ENCODE measurements around the gene PPME1. TPM values are rescaled to one million over a fixed set of nuclear protein-coding genes. Genes with fewer than 3 reads are reported as not detected.

Gene PPME1
- total and polyA plus RNA-seq, 2 of the 4 experiments (the other 2 are of a cell fraction): 42.3 to 89.5 TPM

DNA sequence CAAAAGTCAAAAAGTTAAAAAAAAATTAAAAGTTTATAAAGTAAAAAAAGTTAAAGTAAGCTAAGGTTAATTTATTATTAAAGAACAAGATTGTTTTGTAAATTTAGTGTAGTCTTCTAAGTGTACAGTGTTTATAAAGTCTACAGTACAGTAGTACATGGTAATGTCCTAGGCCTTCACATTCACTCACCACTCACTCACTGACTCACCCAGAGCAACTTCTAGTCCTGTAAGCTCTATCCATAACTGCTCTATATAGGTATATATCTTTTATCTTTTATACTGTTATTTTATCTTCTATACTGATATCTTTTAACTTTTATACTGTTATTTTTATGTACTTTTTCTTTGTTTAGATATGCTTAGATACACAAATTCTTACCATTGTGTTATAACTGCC is 11.4 kb upstream of the PPME1 start:
- H3K9me1 ChIP-seq (ENCODE audit: insufficient read depth, low read length): peaks cover 10% of the 10 kb centered on the region
- H3K4me1 ChIP-seq (ENCODE audit: control insufficient read depth, insufficient read depth, low read length): peaks cover 3% of the 10 kb centered on the region
- ATAC-seq (ENCODE audit: low read depth) (peak; percentile 76), DNase-seq (peak; percentile 29)
- no peak for TF ChIP-seq MAFK (IDR thresholded peaks at IDR 0.05; ENCODE audit: low read depth, low read length)
- no peak for TF ChIP-seq MXI1 (IDR thresholded peaks at IDR 0.05; ENCODE audit: borderline replicate concordance, low read depth, low read length)
- TF ChIP-seq BHLHE40 (IDR thresholded peaks at IDR 0.05; ENCODE audit: low read depth, low read length): no peak
- TF ChIP-seq, protein P1, sequence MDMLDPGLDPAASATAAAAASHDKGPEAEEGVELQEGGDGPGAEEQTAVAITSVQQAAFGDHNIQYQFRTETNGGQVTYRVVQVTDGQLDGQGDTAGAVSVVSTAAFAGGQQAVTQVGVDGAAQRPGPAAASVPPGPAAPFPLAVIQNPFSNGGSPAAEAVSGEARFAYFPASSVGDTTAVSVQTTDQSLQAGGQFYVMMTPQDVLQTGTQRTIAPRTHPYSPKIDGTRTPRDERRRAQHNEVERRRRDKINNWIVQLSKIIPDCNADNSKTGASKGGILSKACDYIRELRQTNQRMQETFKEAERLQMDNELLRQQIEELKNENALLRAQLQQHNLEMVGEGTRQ (IDR thresholded peaks at IDR 0.05; ENCODE audit: low read depth, low read length): no peak
- TF ChIP-seq FOS (IDR thresholded peaks at IDR 0.05; ENCODE audit: low read depth, low read length): no peak
- no peak for TF ChIP-seq SMC3 (IDR thresholded peaks at IDR 0.05; ENCODE audit: low read depth, low read length)
- TF ChIP-seq RCOR1 (IDR thresholded peaks at IDR 0.05; ENCODE audit: insufficient replicate concordance, low read length): no peak
- no peak for TF ChIP-seq RFX5 (IDR thresholded peaks at IDR 0.05; ENCODE audit: low read depth, low read length)
- no peak for TF ChIP-seq CEBPB (IDR thresholded peaks at IDR 0.05; ENCODE audit: low read depth, low read length)
- no peak for TF ChIP-seq NFE2L2 (IDR thresholded peaks at IDR 0.05; ENCODE audit: low read depth, low read length)
- no peak for TF ChIP-seq MAZ (IDR thresholded peaks at IDR 0.05; ENCODE audit: borderline replicate concordance, low read depth, low read length)
- TF ChIP-seq RAD21 (IDR thresholded peaks at IDR 0.05; ENCODE audit: low read length): no peak
- TF ChIP-seq, protein P2, sequence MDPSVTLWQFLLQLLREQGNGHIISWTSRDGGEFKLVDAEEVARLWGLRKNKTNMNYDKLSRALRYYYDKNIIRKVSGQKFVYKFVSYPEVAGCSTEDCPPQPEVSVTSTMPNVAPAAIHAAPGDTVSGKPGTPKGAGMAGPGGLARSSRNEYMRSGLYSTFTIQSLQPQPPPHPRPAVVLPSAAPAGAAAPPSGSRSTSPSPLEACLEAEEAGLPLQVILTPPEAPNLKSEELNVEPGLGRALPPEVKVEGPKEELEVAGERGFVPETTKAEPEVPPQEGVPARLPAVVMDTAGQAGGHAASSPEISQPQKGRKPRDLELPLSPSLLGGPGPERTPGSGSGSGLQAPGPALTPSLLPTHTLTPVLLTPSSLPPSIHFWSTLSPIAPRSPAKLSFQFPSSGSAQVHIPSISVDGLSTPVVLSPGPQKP (IDR thresholded peaks at IDR 0.05; ENCODE audit: borderline replicate concordance, low read depth, low read length): no peak
- TF ChIP-seq, protein P3, sequence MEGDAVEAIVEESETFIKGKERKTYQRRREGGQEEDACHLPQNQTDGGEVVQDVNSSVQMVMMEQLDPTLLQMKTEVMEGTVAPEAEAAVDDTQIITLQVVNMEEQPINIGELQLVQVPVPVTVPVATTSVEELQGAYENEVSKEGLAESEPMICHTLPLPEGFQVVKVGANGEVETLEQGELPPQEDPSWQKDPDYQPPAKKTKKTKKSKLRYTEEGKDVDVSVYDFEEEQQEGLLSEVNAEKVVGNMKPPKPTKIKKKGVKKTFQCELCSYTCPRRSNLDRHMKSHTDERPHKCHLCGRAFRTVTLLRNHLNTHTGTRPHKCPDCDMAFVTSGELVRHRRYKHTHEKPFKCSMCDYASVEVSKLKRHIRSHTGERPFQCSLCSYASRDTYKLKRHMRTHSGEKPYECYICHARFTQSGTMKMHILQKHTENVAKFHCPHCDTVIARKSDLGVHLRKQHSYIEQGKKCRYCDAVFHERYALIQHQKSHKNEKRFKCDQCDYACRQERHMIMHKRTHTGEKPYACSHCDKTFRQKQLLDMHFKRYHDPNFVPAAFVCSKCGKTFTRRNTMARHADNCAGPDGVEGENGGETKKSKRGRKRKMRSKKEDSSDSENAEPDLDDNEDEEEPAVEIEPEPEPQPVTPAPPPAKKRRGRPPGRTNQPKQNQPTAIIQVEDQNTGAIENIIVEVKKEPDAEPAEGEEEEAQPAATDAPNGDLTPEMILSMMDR (conservative IDR thresholded peaks at IDR 0.05; ENCODE audit: low read depth, low read length): no peak
- no peak for TF ChIP-seq POLR2A (IDR thresholded peaks at IDR 0.05; ENCODE audit: low read depth, low read length)
- no peak for TF ChIP-seq CHD1 (IDR thresholded peaks at IDR 0.05; ENCODE audit: low read depth, low read length)
- H3K9me3 ChIP-seq (ENCODE audit: control insufficient read depth, insufficient read depth, low read length): no peaks in the 10 kb centered on the region
- H4K5ac ChIP-seq (ENCODE audit: low read depth, low read length): no peak overlapping the region
- intact Hi-C loops (cut with micrococcal nuclease): no loop called here
- no peaks in the 10 kb centered on the region for H3K27me3 ChIP-seq (ENCODE audit: control insufficient read depth, insufficient read depth, low read length)
- H2BK20ac ChIP-seq (ENCODE audit: low read depth, low read length): no peak overlapping the region
- no peak overlapping the region for H2AFZ ChIP-seq (replicated peaks; ENCODE audit: low read length, poor library complexity)
- ChIA-PET CTCF (no interaction called here), POLR2A (ENCODE audit: unreplicated experiment) (no interaction called here)
- no peak overlapping the region for H4K8ac ChIP-seq (ENCODE audit: low read depth in 2 of 2, low read length in 2 of 2)
- no peak overlapping the region for H3K18ac ChIP-seq (ENCODE audit: low read depth, low read length)
- no peak overlapping the region for H3K4me2 ChIP-seq (ENCODE audit: low read depth, low read length)
- H3K4me3 ChIP-seq (ENCODE audit: insufficient read depth, low read depth, low read length): no peak overlapping the region
- H3K56ac ChIP-seq (ENCODE audit: extremely low read depth, insufficient read depth, low read length): no peak overlapping the region
- no peak overlapping the region for H2BK15ac ChIP-seq (ENCODE audit: low read depth, low read length)
- no peak overlapping the region for H4K91ac ChIP-seq (ENCODE audit: insufficient read depth, low read depth, low read length)
- H3K14ac ChIP-seq (replicated peaks; ENCODE audit: low read depth, low read length): no peak overlapping the region
- no peak overlapping the region for H3K9ac ChIP-seq (ENCODE audit: low read depth, low read length)
- H3K27ac ChIP-seq (ENCODE audit: insufficient read depth, low read length): no peak overlapping the region
- in situ Hi-C loops (cut with MboI; ENCODE audit: low sequenced_read_pairs): no loop called here
- no peak overlapping the region for H2BK5ac ChIP-seq (ENCODE audit: low read depth, low read length, poor library complexity, severe bottlenecking)
- no peak overlapping the region for H3K23ac ChIP-seq (ENCODE audit: low read depth, low read length)
- H2AK5ac ChIP-seq (ENCODE audit: low read depth, low read length): no peak overlapping the region
- no peak overlapping the region for H2AK9ac ChIP-seq (replicated peaks; ENCODE audit: low read depth, low read length, poor library complexity)
- dilution Hi-C loops (cut with HindIII; ENCODE audit: low sequenced_read_pairs, unreplicated experiment): no loop called here
- H4K20me1 ChIP-seq (ENCODE audit: insufficient read depth, low read length): no peaks in the 10 kb centered on the region
- no peak overlapping the region for H2BK120ac ChIP-seq (ENCODE audit: low read depth, low read length)
- H3K4ac ChIP-seq (ENCODE audit: low read depth, low read length): no peak overlapping the region
- peaks cover 22 to 48% of the 10 kb centered on the region in 2 experiments for H3K79me1 ChIP-seq (ENCODE audit: low read depth in 1 of 2, low read length in 2 of 2)
- no TSS peak for BruUV-seq (replicated peaks)
- peaks cover 5% of the 10 kb centered on the region for H3K36me3 ChIP-seq (ENCODE audit: control insufficient read depth, insufficient read depth, low read length)
